H1 (cell line): ENCODE data around the gene VSTM2B. TPM values are rescaled to one million over a fixed set of nuclear protein-coding genes. Genes with fewer than 3 reads are reported as not detected.

Source experiments
- CTCF ChIA-PET: fragments of 300-600 bp; sonication (Branson Sonifier 250); formaldehyde crosslinking; loops from one replicate; lab custom pipeline; 2021; ENCODE audit not compliant: partially characterized antibody; lab: Charles Lee
- POLR2A ChIA-PET: fragments of 300-600 bp; sonication (Branson Sonifier 250); formaldehyde crosslinking; loops from one replicate; lab custom pipeline; 2021; ENCODE audit warnings: inconsistent platforms; ENCODE audit not compliant: partially characterized antibody; lab: Charles Lee
- DNase-seq, 2 experiments: peaks; one replicate each; pipeline versions ENCODE4 v3.0.0 to v3.0.0-alpha.2; 2010 to 2022; ENCODE audit warnings: low spot score in 2 of 2, low read depth in 1 of 2, mixed read lengths in 1 of 2
- FAIRE-seq: peaks from 2 replicates; lab custom pipeline; 2011; peaks lifted over from hg19 to GRCh38; lab: Jason Lieb, UNC
- H2AFZ ChIP-seq: 2 replicates; pipeline ENCODE4 v1.8.1; 2012; ENCODE audit warnings: low read length, inconsistent platforms
- H2AK5ac ChIP-seq: 2 replicates; pipeline ENCODE4 v1.6.1; 2013; ENCODE audit warnings: low read depth, low read length
- H2BK120ac ChIP-seq: replicated peaks from 2 replicates; pipeline ENCODE3; 2013; ENCODE audit warnings: low read depth, low read length, inconsistent platforms
- H2BK12ac ChIP-seq: 2 replicates; pipeline ENCODE4 v1.6.1; 2013; ENCODE audit warnings: low read depth, low read length
- H2BK15ac ChIP-seq: 2 replicates; pipeline ENCODE4 v1.6.1; 2013; ENCODE audit warnings: low read length
- H2BK20ac ChIP-seq: 2 replicates; pipeline ENCODE4 v1.6.1; 2013; ENCODE audit warnings: low read length
- H2BK5ac ChIP-seq: 2 replicates; pipeline ENCODE4 v1.6.1; 2013; ENCODE audit warnings: low read depth, low read length
- H3K14ac ChIP-seq: 2 replicates; pipeline ENCODE4 v1.6.1; 2013; ENCODE audit warnings: inconsistent platforms; ENCODE audit not compliant: insufficient read length
- H3K18ac ChIP-seq: 2 replicates; pipeline ENCODE4 v1.6.1; 2013; ENCODE audit warnings: low read length; ENCODE audit errors: extremely low read depth
- H3K23ac ChIP-seq: 2 replicates; pipeline ENCODE4 v1.6.1; 2013; ENCODE audit warnings: inconsistent platforms; ENCODE audit not compliant: insufficient read length
- H3K23me2 ChIP-seq: 2 replicates; pipeline ENCODE4 v1.6.1; 2013; ENCODE audit warnings: low read depth, low read length
- H3K27ac ChIP-seq: 2 replicates; pipeline ENCODE4 v1.6.1; 2011; ENCODE audit warnings: low read depth, low read length, inconsistent platforms
- H3K27me3 ChIP-seq, 4 experiments: replicated peaks in 1 of 4; 1 replicate in 1 of 4; 2 replicates in 3 of 4; pipeline versions ENCODE4 v1.6.1 to v1.8.1; 2011 to 2013; ENCODE audit warnings: low read length in 3 of 4, mild to moderate bottlenecking in 3 of 4, inconsistent platforms in 2 of 4, mixed read lengths in 2 of 4, moderate library complexity in 1 of 4; ENCODE audit not compliant: control insufficient read depth in 3 of 4, insufficient read depth in 3 of 4; ENCODE audit errors: extremely low read depth in 1 of 4
- H3K36me3 ChIP-seq, 4 experiments: 2 replicates each; pipeline versions ENCODE4 v1.6.1 to v1.8.1; 2011 to 2013; ENCODE audit warnings: mild to moderate bottlenecking in 4 of 4, low read length in 3 of 4, moderate library complexity in 2 of 4, control low read depth in 1 of 4, inconsistent platforms in 1 of 4; ENCODE audit not compliant: insufficient read depth in 4 of 4, control insufficient read depth in 2 of 4
- H3K4ac ChIP-seq: replicated peaks from 2 replicates; pipeline ENCODE3; 2013; ENCODE audit warnings: low read length, low read depth, mixed read lengths, inconsistent platforms; ENCODE audit not compliant: insufficient read length
- H3K4me1 ChIP-seq, 4 experiments: replicated peaks in 1 of 4; 1 replicate in 1 of 4; 2 replicates in 3 of 4; pipeline versions ENCODE4 v1.6.1 to v1.8.1; 2011 to 2013; ENCODE audit warnings: low read length in 3 of 4, inconsistent platforms in 2 of 4, mixed read lengths in 1 of 4; ENCODE audit not compliant: insufficient read depth in 4 of 4, control insufficient read depth in 3 of 4
- H3K4me2 ChIP-seq, 2 experiments: 2 replicates each; pipeline versions ENCODE4 v1.6.1 to v1.8.1; 2011 to 2013; ENCODE audit warnings: low read depth in 2 of 2, low read length in 2 of 2, control low read depth in 1 of 2, inconsistent platforms in 1 of 2, mild to moderate bottlenecking in 1 of 2; ENCODE audit not compliant: insufficient read depth in 1 of 2
- H3K4me3 ChIP-seq, 4 experiments: fragments of 200-600, 300-600 bp in 1 of 4; sonication (generic), shearing (Covaris generic), sonication (Bioruptor Twin) in 1 of 4; 2 replicates each; pipeline versions ENCODE4 v1.5.1 to v1.8.1; 2011 to 2016; ENCODE audit warnings: low read length in 4 of 4, low read depth in 3 of 4, control low read depth in 2 of 4, inconsistent platforms in 2 of 4, mild to moderate bottlenecking in 2 of 4, mixed read lengths in 1 of 4, moderate library complexity in 1 of 4; ENCODE audit not compliant: insufficient read depth in 2 of 4; ENCODE audit errors: extremely low read depth in 1 of 4
- H3K56ac ChIP-seq: replicated peaks from 2 replicates; pipeline ENCODE3; 2013; ENCODE audit warnings: low read depth, mild to moderate bottlenecking, mixed read lengths, low read length, inconsistent platforms; ENCODE audit not compliant: insufficient read length
- H3K79me1 ChIP-seq: 2 replicates; pipeline ENCODE4 v1.6.1; 2013; ENCODE audit warnings: low read depth, low read length, control low read depth
- H3K79me2 ChIP-seq, 2 experiments: 2 replicates each; pipeline versions ENCODE4 v1.6.1 to v1.8.1; 2012 to 2013; ENCODE audit warnings: low read length in 2 of 2, mild to moderate bottlenecking in 2 of 2, inconsistent platforms in 1 of 2; ENCODE audit not compliant: insufficient read depth in 2 of 2, control insufficient read depth in 1 of 2
- H3K9ac ChIP-seq, 4 experiments: replicated peaks in 1 of 4; 1 replicate in 1 of 4; 2 replicates in 3 of 4; pipeline versions ENCODE4 v1.6.1 to v1.8.1; 2011 to 2013; ENCODE audit warnings: low read depth in 3 of 4, low read length in 3 of 4, control low read depth in 2 of 4, mild to moderate bottlenecking in 2 of 4, moderate library complexity in 2 of 4, inconsistent platforms in 1 of 4; ENCODE audit errors: extremely low read depth in 1 of 4
- H3K9me3 ChIP-seq, 2 experiments: 2 replicates each; pipeline versions ENCODE4 v1.6.1 to v1.8.1; 2012 to 2013; ENCODE audit warnings: mild to moderate bottlenecking in 2 of 2, moderate library complexity in 2 of 2, control low read depth in 1 of 2, inconsistent platforms in 1 of 2, low read depth in 1 of 2, low read length in 1 of 2, mixed read lengths in 1 of 2; ENCODE audit not compliant: insufficient read depth in 2 of 2
- H4K20me1 ChIP-seq, 2 experiments: replicated peaks in 1 of 2; 2 replicates each; pipeline versions ENCODE3 to v1.8.1; 2011 to 2013; ENCODE audit warnings: inconsistent platforms in 2 of 2, low read length in 2 of 2, mild to moderate bottlenecking in 1 of 2; ENCODE audit not compliant: insufficient read depth in 2 of 2, control insufficient read depth in 1 of 2
- H4K5ac ChIP-seq: 2 replicates; pipeline ENCODE4 v1.6.1; 2013; ENCODE audit warnings: low read length, low read depth, mixed read lengths, inconsistent platforms; ENCODE audit not compliant: insufficient read length
- H4K8ac ChIP-seq: 2 replicates; pipeline ENCODE4 v1.8.0; 2013; ENCODE audit warnings: mild to moderate bottlenecking, moderate library complexity, low read length, inconsistent platforms; ENCODE audit not compliant: insufficient read depth; ENCODE audit errors: extremely low read depth
- H4K91ac ChIP-seq: replicated peaks from 2 replicates; pipeline ENCODE3; 2013; ENCODE audit warnings: low read length, mixed read lengths, inconsistent platforms; ENCODE audit not compliant: insufficient read length
- BACH1 ChIP-seq: IDR thresholded peaks from 2 replicates; pipeline ENCODE4 v1.6.1; 2012; ENCODE audit warnings: low read length, improper control_type of control experiment
- CREB1 ChIP-seq: IDR thresholded peaks from 2 replicates; pipeline ENCODE4 v1.6.1; 2012; ENCODE audit warnings: inconsistent platforms
- KDM1A ChIP-seq: fragments of 200-600, 300-600 bp; sonication (generic); IDR thresholded peaks from 2 replicates; pipeline ENCODE4 v1.7.1; 2016; ENCODE audit warnings: mild to moderate bottlenecking, low read length, borderline replicate concordance
- MAX ChIP-seq: IDR thresholded peaks from 2 replicates; pipeline ENCODE4 v1.6.1; 2012; ENCODE audit warnings: inconsistent platforms
- WGBS, 2 experiments: shearing (Covaris generic) in 1 of 2; methylation state at CpG; one replicate each; pipeline versions ENCODE4 v1.1.6 to v1.1.7; 2013 to 2015; ENCODE audit warnings: low lambda C conversion rate in 2 of 2, mixed read lengths in 2 of 2, inconsistent platforms in 1 of 2, low coverage in 1 of 2, missing lambda C conversion rate in 1 of 2; ENCODE audit not compliant: insufficient replicate concordance in 2 of 2, insufficient coverage in 1 of 2, insufficient read length in 1 of 2; ENCODE audit errors: extremely low coverage in 1 of 2, missing lambda C conversion rate in 1 of 2; 5-methylcytosine and 5-hydroxymethylcytosine counted together
- polyA plus RNA-seq, 7 experiments: library from polyadenylated mRNA; depleted of rRNA in 3 of 7; stranded (reverse) in 5 of 7; unstranded in 2 of 7; fragments of >200 nt in 5 of 7; fragments of 200-250 nt in 2 of 7; gene quantifications; 1 replicate in 5 of 7; 2 replicates in 1 of 7; 4 replicates in 1 of 7; pipeline versions ENCODE4 v1.2.1 to v1.2.3, GENCODE V29; 2011 to 2013; ENCODE audit warnings: missing spikeins in 2 of 7, mixed read lengths in 2 of 7
- total RNA-seq: library from RNA; stranded (reverse); fragmentation: NEBNext Ultra II Directional; extraction: Animal tissue kit (Norgen Biotek cat#: 25700); gene quantifications from 2 replicates; pipeline ENCODE4 v1.2.1, GENCODE V29; 2021

Gene VSTM2B
- total and polyA plus RNA-seq, 2 of the 8 experiments (the other 6 are each of a cell fraction or from before 2014, with no cell fraction given): 0.82 to 1.5 TPM

- H3K4me1 ChIP-seq: peaks cover 0 to 7% (median 3%) of the 10 kb centered on the region in 4 experiments; a peak in 2 of 7 replicates
- no peaks in the 10 kb centered on the region; a peak in 1 of 7 replicates for H3K27me3 ChIP-seq
Observed at GRCh38 chr19:29479941-29480340, 45.9 kb upstream of the VSTM2B start.

More at GRCh38 chr19:29479941-29480340, 45.9 kb upstream of the VSTM2B start:
- ChIA-PET CTCF (interaction anchor here (0.9 to 3.8 kb wide), 8 partner anchors 10 to 217 kb away, joined by 3 to 16 read pairs (median 9); no protein-coding TSS in a partner anchor), POLR2A (no interaction called here)
- Histone ChIP-seq H3K4ac (no peak overlapping the region), H3K36me3 (no peaks in the 10 kb centered on the region), H4K20me1 (no peaks in the 10 kb centered on the region), H4K91ac (no peak overlapping the region), H2BK120ac (no peak overlapping the region), H3K4me2 (no peak overlapping the region), H3K23me2 (no peaks in the 10 kb centered on the region), H3K4me3 (no peak overlapping the region), H3K18ac (no peak overlapping the region), H3K9me3 (peaks cover 0 to 8% of the 10 kb centered on the region in 2 experiments; a peak in 2 of 4 replicates), H4K5ac (no peak overlapping the region), H3K56ac (no peak overlapping the region), H2AK5ac (no peak overlapping the region), H3K9ac (no peak overlapping the region), H3K23ac (no peak overlapping the region), H4K8ac (peak overlapping the region; percentile 45; the same call in 1 of the 2 replicates), H2AFZ (no peak overlapping the region), H3K79me1 (no peaks in the 10 kb centered on the region), H2BK12ac (no peak overlapping the region), H2BK20ac (no peak overlapping the region), H3K27ac (no peak overlapping the region), H2BK5ac (no peak overlapping the region), H3K79me2 (no peaks in the 10 kb centered on the region), H3K14ac (no peak overlapping the region), H2BK15ac (no peak overlapping the region)
- FAIRE-seq (no peak), DNase-seq (peak in 1 of 2 experiments; percentile 32)
- TF ChIP-seq BACH1: no peak
- no peak for TF ChIP-seq CREB1
- TF ChIP-seq KDM1A: no peak
- no peak for TF ChIP-seq MAX
- WGBS, 2 experiments: 85% methylated on average over 3 of the region's 3 CpGs; no CpG with 5 or more reads in 1 of the 2 experiments
